CD4-positive, alpha-beta T cell (primary cell): ENCODE data around the gene EFCAB3. TPM values are rescaled to one million over a fixed set of nuclear protein-coding genes. Genes with fewer than 3 reads are reported as not detected.

Experiments
- ATAC-seq: fragments of 200-7000 bp; cut with Tn5 transposase; one replicate; pipeline ENCODE4 v1.10.0; 2022; ENCODE audit warnings: mild to moderate bottlenecking; ENCODE audit not compliant: poor library complexity
- CTCF ChIA-PET: fragments of 350-600 bp; sonication (Branson Sonifier 250); formaldehyde crosslinking; loops from one replicate; lab custom pipeline; 2021; ENCODE audit warnings: antibody characterized with exemption, inconsistent platforms; lab: Charles Lee
- POLR2A ChIA-PET: fragments of 350-600 bp; sonication (Branson Sonifier 250); formaldehyde crosslinking; loops from one replicate; lab custom pipeline; 2021; ENCODE audit warnings: antibody characterized with exemption, inconsistent platforms; lab: Charles Lee
- DNase-seq, 14 experiments: peaks; one replicate each; pipeline ENCODE4 v3.0.0-alpha.2; 2013 to 2020; ENCODE audit warnings: mixed read lengths in 2 of 14
- H3K27ac ChIP-seq, 2 donors: one replicate each; pipeline versions ENCODE4 v1.5.1 to v1.7.0; 2013; ENCODE audit warnings: low read length in 2 of 2, low read depth in 1 of 2, mild to moderate bottlenecking in 1 of 2
- H3K27me3 ChIP-seq, 2 experiments: 1 replicate in 1 of 2; 2 replicates in 1 of 2; pipeline versions ENCODE4 v1.6.1 to v1.7.0; 2013; ENCODE audit warnings: low read length in 2 of 2, control low read depth in 1 of 2, mild to moderate bottlenecking in 1 of 2, moderate library complexity in 1 of 2; ENCODE audit not compliant: insufficient read depth in 2 of 2, control insufficient read depth in 1 of 2
- H3K36me3 ChIP-seq: one replicate; pipeline ENCODE4 v1.6.1; 2013; ENCODE audit warnings: low read length, control low read depth; ENCODE audit not compliant: insufficient read depth
- H3K4me1 ChIP-seq: one replicate; pipeline ENCODE4 v1.6.1; 2013; ENCODE audit warnings: low read length, control low read depth; ENCODE audit not compliant: insufficient read depth
- H3K4me3 ChIP-seq: one replicate; pipeline ENCODE4 v1.5.1; 2013; ENCODE audit warnings: mild to moderate bottlenecking, low read length, moderate library complexity
- H3K9me3 ChIP-seq, 2 experiments: 1 replicate in 1 of 2; 2 replicates in 1 of 2; pipeline versions ENCODE4 v1.6.1 to v1.7.0; 2013; ENCODE audit warnings: low read length in 2 of 2, mild to moderate bottlenecking in 2 of 2, control low read depth in 1 of 2, moderate library complexity in 1 of 2; ENCODE audit not compliant: control insufficient read depth in 1 of 2, insufficient read depth in 1 of 2
- H3K27ac Mint-ChIP-seq: one replicate; pipeline ENCODE4 v1.8.0; 2020; ENCODE audit warnings: mixed read lengths
- H3K27me3 Mint-ChIP-seq: one replicate; pipeline ENCODE4 v1.8.0; 2021; ENCODE audit warnings: mixed read lengths
- H3K36me3 Mint-ChIP-seq: one replicate; pipeline ENCODE4 v1.8.0; 2021; ENCODE audit warnings: low read depth, mixed read lengths
- H3K4me1 Mint-ChIP-seq: one replicate; pipeline ENCODE4 v1.8.0; 2021; ENCODE audit warnings: low read depth, mixed read lengths
- H3K4me3 Mint-ChIP-seq: one replicate; pipeline ENCODE4 v1.8.0; 2020; ENCODE audit warnings: mild to moderate bottlenecking, mixed read lengths
- H3K9me3 Mint-ChIP-seq: one replicate; pipeline ENCODE4 v1.8.0; 2020; ENCODE audit warnings: mixed read lengths
- CTCF ChIP-seq: fragments of 200-600 bp; IDR thresholded peaks from one replicate; pipeline ENCODE4 v1.8.0; 2022; ENCODE audit warnings: antibody characterized with exemption, mild to moderate bottlenecking
- intact Hi-C, 2 experiments: fragments of 100-400 bp; cut with DNase I in 1 of 2; cut with micrococcal nuclease in 1 of 2; formaldehyde crosslinking; loops; one replicate each; pipeline versions ENCODE4 v1.15.1 to v1.9.0; 2023 to 2025; cut with DNase I, micrococcal nuclease
- polyA plus RNA-seq, 2 donors: library from polyadenylated mRNA; unstranded; fragments of 120-200 nt; gene quantifications; one replicate each; pipeline ENCODE4 v1.2.1, GENCODE V29; 2013
- total RNA-seq, 174 experiments: library from RNA in 2 of 174; stranded (reverse) in 2 of 174; gene quantifications; one replicate each; pipeline ENCODE4 v1.2.3 and lab custom pipeline; 2021 to 2026

EFCAB3 gene
- not detected for total RNA-seq
- polyA plus RNA-seq (2013, experiment 1 of 2) = not detected
- not detected for polyA plus RNA-seq (2013, experiment 2 of 2)
- 0 to 0.12 (median 0) reads per million in 172 experiments for total RNA-seq (lab: John Stamatoyannopoulos, UW)

- no peaks in the 10 kb centered on the region for H3K4me1 ChIP-seq
- no peaks in the 10 kb centered on the region for H3K36me3 ChIP-seq
- H3K4me3 ChIP-seq = no peak within 1 kb of the TSS
- intact Hi-C loops = no loop called here
- peaks cover 3 to 8% of the 10 kb centered on the region in 2 experiments for H3K27me3 ChIP-seq
- H3K27ac ChIP-seq = no peak within 1 kb of the TSS
- Mint-ChIP-seq H3K27me3 (peaks cover 29% of the 10 kb centered on the region), H3K4me1 (no peaks in the 10 kb centered on the region), H3K36me3 (no peaks in the 10 kb centered on the region), H3K4me3 (no peak within 1 kb of the TSS), H3K27ac (no peak within 1 kb of the TSS), H3K9me3 (no peaks in the 10 kb centered on the region)
- DNase-seq (no peak), ATAC-seq (no peak)
- POLR2A ChIA-PET = interaction anchor here (0.7 kb wide), 1 partner anchor 732 kb away, joined by 3 read pairs; no protein-coding TSS in a partner anchor
- CTCF ChIA-PET = no interaction called here
- TF ChIP-seq CTCF = no peak
- peaks cover 0 to 5% of the 10 kb centered on the region in 2 experiments for H3K9me3 ChIP-seq
Observed at GRCh38 chr17:62380253-62380652, at the start of gene EFCAB3. TSS of gene EFCAB3 (plus strand) at chr17:62380553. CDS start at chr17:62382980, 2,427 bp downstream.

- CTCF ChIA-PET = no interaction called here
- POLR2A ChIA-PET = no interaction called here
- intact Hi-C loops = no loop called here
Observed at GRCh38 chr17:62336527-62336926, 43.8 kb upstream of the EFCAB3 start.

GRCh38 chr17:62343764-62344270 lies 36.5 kb upstream of the EFCAB3 start:
- ATAC-seq (no peak), DNase-seq (no peak)
- CTCF ChIA-PET = no interaction called here
- POLR2A ChIA-PET = no interaction called here
- Mint-ChIP-seq H3K9me3 (no peaks in the 10 kb centered on the region), H3K4me3 (no peak overlapping the region), H3K4me1 (no peaks in the 10 kb centered on the region), H3K36me3 (no peaks in the 10 kb centered on the region), H3K27me3 (peaks cover 49% of the 10 kb centered on the region), H3K27ac (no peak overlapping the region)
- no peaks in the 10 kb centered on the region for H3K4me1 ChIP-seq
- TF ChIP-seq CTCF = no peak
- H3K9me3 ChIP-seq = no peaks in the 10 kb centered on the region
- intact Hi-C loops = no loop called here
- H3K27ac ChIP-seq = no peak overlapping the region
- peaks cover 0 to 11% of the 10 kb centered on the region in 2 experiments for H3K27me3 ChIP-seq
- H3K36me3 ChIP-seq = no peaks in the 10 kb centered on the region
- H3K4me3 ChIP-seq = no peak overlapping the region

More at GRCh38 chr17:62336527-62336926, 43.8 kb upstream of the EFCAB3 start:
- Histone ChIP-seq H3K4me3 (no peak overlapping the region), H3K36me3 (no peaks in the 10 kb centered on the region), H3K27ac (no peak overlapping the region), H3K27me3 (no peaks in the 10 kb centered on the region), H3K9me3 (peaks cover 0 to 4% of the 10 kb centered on the region in 2 experiments), H3K4me1 (no peaks in the 10 kb centered on the region)
- H3K4me3 Mint-ChIP-seq = no peak overlapping the region
- DNase-seq = no peak
- H3K4me1 Mint-ChIP-seq = no peaks in the 10 kb centered on the region
- no peak overlapping the region for H3K27ac Mint-ChIP-seq
- no peak for TF ChIP-seq CTCF
- peaks cover under 1% of the 10 kb centered on the region for H3K27me3 Mint-ChIP-seq
- peaks cover 3% of the 10 kb centered on the region for H3K9me3 Mint-ChIP-seq
- ATAC-seq = no peak
- H3K36me3 Mint-ChIP-seq = no peaks in the 10 kb centered on the region
